H4 (cell line): ENCODE results near the gene FOXB2. TPM values are rescaled to one million over a fixed set of nuclear protein-coding genes. Genes with fewer than 3 reads are reported as not detected.
"Not testable (repeated sequence)": the region's sequence is repeated elsewhere in the genome, so short reads cannot be mapped to it uniquely, and the experiment has no call there.

Experiments
- DNase-seq: peaks from one replicate; pipeline ENCODE4 v3.0.0-alpha.2; 2015; ENCODE audit warnings: low spot score
- total RNA-seq: library from RNA; depleted of rRNA; stranded (reverse); fragments of >200 nt; shearing (Covaris generic); gene quantifications from 2 replicates; pipeline ENCODE4 v1.2.3, GENCODE V29; 2014; rRNA removed

FOXB2 gene
- total RNA-seq, result not detected in 2 replicates

GRCh38 chr9:77019236-77019925, at the start of gene FOXB2:
FOXB2 (plus strand) TSS chr9:77019655; CDS start chr9:77019655, 0 bp downstream.
- no peak for DNase-seq

- DNase-seq, result no peak
Measured at GRCh38 chr9:76969716-76970115, 49.7 kb upstream of the FOXB2 start.

GRCh38 chr9:76978831-76979230, 40.6 kb upstream of the FOXB2 start:
- not testable (repeated sequence) for DNase-seq

- DNase-seq, result no peak
Measured at GRCh38 chr9:76980566-76980965, 38.9 kb upstream of the FOXB2 start.

- DNase-seq, result no peak
Measured at GRCh38 chr9:76984486-76984885, 35.0 kb upstream of the FOXB2 start.

GRCh38 chr9:76985581-76985980, 33.9 kb upstream of the FOXB2 start:
- no peak for DNase-seq

- DNase-seq, result peak; percentile 48
Measured at GRCh38 chr9:76987594-76988200, 31.8 kb upstream of the FOXB2 start.

GRCh38 chr9:76988941-76989340, 30.5 kb upstream of the FOXB2 start:
- DNase-seq, result no peak

- no peak for DNase-seq
Measured at GRCh38 chr9:76989501-76989900, 30.0 kb upstream of the FOXB2 start.

GRCh38 chr9:76996700-76997099, 22.8 kb upstream of the FOXB2 start:
- peak; percentile 43 for DNase-seq

- DNase-seq, result no peak
Measured at GRCh38 chr9:76999261-76999660, 20.2 kb upstream of the FOXB2 start.

GRCh38 chr9:77000330-77000729, 19.1 kb upstream of the FOXB2 start:
- DNase-seq, result no peak

GRCh38 chr9:77003366-77003765, 16.1 kb upstream of the FOXB2 start:
- no peak for DNase-seq

GRCh38 chr9:77005216-77005615, 14.2 kb upstream of the FOXB2 start:
- DNase-seq, result no peak

- DNase-seq, result no peak
Measured at GRCh38 chr9:77010527-77010926, 8.9 kb upstream of the FOXB2 start.

GRCh38 chr9:77011973-77012821, 7.3 kb upstream of the FOXB2 start:
- DNase-seq, result no peak

GRCh38 chr9:77013206-77013931, 6.1 kb upstream of the FOXB2 start:
- DNase-seq, result no peak

GRCh38 chr9:77013932-77014596, 5.4 kb upstream of the FOXB2 start:
- no peak for DNase-seq

- DNase-seq, result no peak
Measured at GRCh38 chr9:77014597-77015263, 4.7 kb upstream of the FOXB2 start.

- DNase-seq, result no peak
Measured at GRCh38 chr9:77015327-77016048, 4.0 kb upstream of the FOXB2 start.
